H9 (cell line): ENCODE results near the gene NACAD. TPM values are rescaled to one million over a fixed set of nuclear protein-coding genes. Genes with fewer than 3 reads are reported as not detected.

Source experiments
- DNase-seq: peaks from one replicate; pipeline ENCODE4 v3.0.0-alpha.2; 2017
- H2AFZ ChIP-seq: one replicate; pipeline ENCODE4 v1.6.1; 2013; ENCODE audit warnings: mild to moderate bottlenecking, low read length, control low read depth, moderate library complexity
- H2AK5ac ChIP-seq: 2 replicates; pipeline ENCODE4 v1.6.1; 2013; ENCODE audit warnings: low read length, control low read depth, mixed read lengths; ENCODE audit not compliant: insufficient read length
- H2BK120ac ChIP-seq: one replicate; pipeline ENCODE4 v1.6.1; 2013; ENCODE audit warnings: low read depth, mild to moderate bottlenecking, low read length, control low read depth, inconsistent platforms; ENCODE audit not compliant: poor library complexity, severe bottlenecking
- H2BK12ac ChIP-seq: 2 replicates; pipeline ENCODE4 v1.6.1; 2013; ENCODE audit warnings: low read length, control low read depth, mixed read lengths, low read depth; ENCODE audit not compliant: insufficient read length
- H2BK15ac ChIP-seq: 2 replicates; pipeline ENCODE4 v1.6.1; 2013; ENCODE audit warnings: low read depth, low read length, control low read depth
- H2BK20ac ChIP-seq: one replicate; pipeline ENCODE4 v1.6.1; 2013; ENCODE audit warnings: low read depth, mild to moderate bottlenecking, low read length, control low read depth, inconsistent platforms; ENCODE audit not compliant: poor library complexity, severe bottlenecking
- H2BK5ac ChIP-seq: 2 replicates; pipeline ENCODE4 v1.6.1; 2013; ENCODE audit warnings: low read length, control low read depth, mixed read lengths; ENCODE audit not compliant: insufficient read length
- H3K14ac ChIP-seq: 2 replicates; pipeline ENCODE4 v1.6.1; 2013; ENCODE audit warnings: low read length, control low read depth; ENCODE audit not compliant: insufficient read depth
- H3K18ac ChIP-seq: 2 replicates; pipeline ENCODE4 v1.6.1; 2013; ENCODE audit warnings: low read depth, mild to moderate bottlenecking, mixed read lengths, low read length, control low read depth; ENCODE audit not compliant: insufficient read length
- H3K23ac ChIP-seq: 2 replicates; pipeline ENCODE4 v1.6.1; 2013; ENCODE audit warnings: low read length, control low read depth, mixed read lengths, low read depth; ENCODE audit not compliant: insufficient read length
- H3K23me2 ChIP-seq: 2 replicates; pipeline ENCODE4 v1.6.1; 2013; ENCODE audit warnings: low read depth, mild to moderate bottlenecking, mixed read lengths, low read length, control low read depth; ENCODE audit not compliant: insufficient read length, poor library complexity, severe bottlenecking
- H3K27ac ChIP-seq: 2 replicates; pipeline ENCODE4 v1.5.1; 2013; ENCODE audit warnings: low read length, control low read depth, mixed read lengths, low read depth; ENCODE audit not compliant: insufficient read length
- H3K27me3 ChIP-seq: 2 replicates; pipeline ENCODE4 v1.6.1; 2013; ENCODE audit warnings: low read length, control low read depth, inconsistent platforms; ENCODE audit not compliant: insufficient read depth
- H3K4ac ChIP-seq: 2 replicates; pipeline ENCODE4 v1.6.1; 2013; ENCODE audit warnings: low read depth, mild to moderate bottlenecking, control low read depth, inconsistent platforms, low read length, moderate library complexity
- H3K4me1 ChIP-seq: 2 replicates; pipeline ENCODE4 v1.6.1; 2013; ENCODE audit warnings: low read length, control low read depth, inconsistent platforms; ENCODE audit not compliant: insufficient read depth
- H3K4me2 ChIP-seq: 2 replicates; pipeline ENCODE4 v1.6.1; 2013; ENCODE audit warnings: low read length, control low read depth, mixed read lengths; ENCODE audit not compliant: insufficient read length, insufficient read depth
- H3K56ac ChIP-seq: 2 replicates; pipeline ENCODE4 v1.6.1; 2013; ENCODE audit warnings: low read depth, mild to moderate bottlenecking, mixed read lengths, low read length, control low read depth; ENCODE audit not compliant: insufficient read length
- H3K79me1 ChIP-seq: 2 replicates; pipeline ENCODE4 v1.6.1; 2013; ENCODE audit warnings: low read depth, mild to moderate bottlenecking, moderate library complexity, low read length, control low read depth, inconsistent platforms; ENCODE audit not compliant: insufficient read depth, poor library complexity, severe bottlenecking
- H3K79me2 ChIP-seq: 2 replicates; pipeline ENCODE4 v1.6.1; 2013; ENCODE audit warnings: low read length, control low read depth, inconsistent platforms; ENCODE audit not compliant: insufficient read depth
- H3K9ac ChIP-seq: 2 replicates; pipeline ENCODE4 v1.6.1; 2013; ENCODE audit warnings: low read length, control low read depth, mixed read lengths; ENCODE audit not compliant: insufficient read length; ENCODE audit errors: extremely low read depth
- H3K9me3 ChIP-seq: one replicate; pipeline ENCODE4 v1.6.1; 2013; ENCODE audit warnings: low read depth, low read length, inconsistent platforms; ENCODE audit not compliant: control insufficient read depth
- H3T11ph ChIP-seq: one replicate; pipeline ENCODE4 v1.6.1; 2013; ENCODE audit warnings: mild to moderate bottlenecking, low read length, control low read depth, inconsistent platforms
- H4K20me1 ChIP-seq: one replicate; pipeline ENCODE4 v1.6.1; 2013; ENCODE audit not compliant: control insufficient read depth, insufficient read length, insufficient read depth
- H4K5ac ChIP-seq: 2 replicates; pipeline ENCODE4 v1.6.1; 2013; ENCODE audit warnings: low read depth, mild to moderate bottlenecking, mixed read lengths, low read length, control low read depth; ENCODE audit not compliant: insufficient read length
- H4K8ac ChIP-seq: replicated peaks from 2 replicates; pipeline ENCODE4 v1.6.1; 2013; ENCODE audit warnings: low read length, control low read depth, mixed read lengths, low read depth; ENCODE audit not compliant: insufficient read length
- H4K91ac ChIP-seq: 2 replicates; pipeline ENCODE4 v1.6.1; 2013; ENCODE audit warnings: low read depth, mild to moderate bottlenecking, moderate library complexity, mixed read lengths, low read length, control low read depth; ENCODE audit not compliant: insufficient read length
- H3K27ac Mint-ChIP-seq, 3 experiments: 2 replicates in 2 of 3; 3 replicates in 1 of 3; pipeline ENCODE4 v1.8.0; 2020 to 2021; ENCODE audit warnings: mixed read lengths in 3 of 3, mild to moderate bottlenecking in 1 of 3, moderate library complexity in 1 of 3
- H3K27me3 Mint-ChIP-seq: 2 replicates; pipeline ENCODE4 v1.8.0; 2021; ENCODE audit warnings: low read depth, mild to moderate bottlenecking, moderate library complexity, mixed read lengths
- H3K36me3 Mint-ChIP-seq, 3 experiments: 2 replicates in 2 of 3; 3 replicates in 1 of 3; pipeline ENCODE4 v1.8.0; 2020 to 2021; ENCODE audit warnings: low read depth in 3 of 3, mixed read lengths in 3 of 3; ENCODE audit not compliant: insufficient read depth in 1 of 3
- H3K4me1 Mint-ChIP-seq, 2 experiments: 2 replicates each; pipeline ENCODE4 v1.8.0; 2020; ENCODE audit warnings: mixed read lengths in 2 of 2
- H3K4me3 Mint-ChIP-seq, 2 experiments: 2 replicates in 1 of 2; 3 replicates in 1 of 2; pipeline ENCODE4 v1.8.0; 2020 to 2021; ENCODE audit warnings: mild to moderate bottlenecking in 2 of 2, mixed read lengths in 2 of 2, moderate library complexity in 1 of 2
- H3K9me3 Mint-ChIP-seq, 2 experiments: 2 replicates in 1 of 2; 3 replicates in 1 of 2; pipeline ENCODE4 v1.8.0; 2020; ENCODE audit warnings: mild to moderate bottlenecking in 2 of 2, mixed read lengths in 2 of 2, moderate library complexity in 1 of 2
- CTCF ChIP-seq: fragments of 200-600 bp; sonication (generic); conservative IDR thresholded peaks from 3 replicates; pipeline ENCODE4 v1.8.0; 2021; ENCODE audit warnings: antibody characterized with exemption, mild to moderate bottlenecking
- WGBS: extraction: QIAGEN DNeasy Blood & Tissue Kit; methylation state at CpG from one replicate; pipeline ENCODE4 v1.1.7; 2013; ENCODE audit warnings: missing lambda C conversion rate, low lambda C conversion rate, mixed read lengths; ENCODE audit not compliant: insufficient read length; ENCODE audit errors: extremely low coverage; 5-methylcytosine and 5-hydroxymethylcytosine counted together
- total RNA-seq: library from RNA; stranded (reverse); gene quantifications from 2 replicates; pipeline ENCODE4 v1.2.1, GENCODE V29; 2021

NACAD gene
- total RNA-seq, 1 experiment from 2014 or later: 8.0 TPM

GRCh38 chr7:45118292-45118691, 29.5 kb upstream of the NACAD start:
- peaks cover under 1% of the 10 kb centered on the region in 2 experiments; a peak in 3 of 4 replicates for H3K4me1 Mint-ChIP-seq
- no peaks in the 10 kb centered on the region for H3K23me2 ChIP-seq

More at GRCh38 chr7:45118292-45118691, 29.5 kb upstream of the NACAD start:
- H3K4ac ChIP-seq: no peak overlapping the region
- H3K9ac ChIP-seq: no peak overlapping the region
- no peak overlapping the region for H3K27ac Mint-ChIP-seq
- H2BK15ac ChIP-seq: no peak overlapping the region
- no peaks in the 10 kb centered on the region for H3K79me1 ChIP-seq
- H4K5ac ChIP-seq: no peak overlapping the region
- no peak overlapping the region for H3K27ac ChIP-seq
- H2BK120ac ChIP-seq: no peak overlapping the region
- no peaks in the 10 kb centered on the region for H3K79me2 ChIP-seq
- peaks cover 41% of the 10 kb centered on the region for H3K27me3 Mint-ChIP-seq
- H4K91ac ChIP-seq: no peak overlapping the region
- H3K4me1 ChIP-seq: no peaks in the 10 kb centered on the region
- no peaks in the 10 kb centered on the region for H3K9me3 ChIP-seq
- H2AK5ac ChIP-seq: no peak overlapping the region
- no peak overlapping the region for H2BK5ac ChIP-seq
- no peak for TF ChIP-seq CTCF
- H4K8ac ChIP-seq: no peak overlapping the region
- no peak overlapping the region for H3K4me2 ChIP-seq
- H4K20me1 ChIP-seq: no peaks in the 10 kb centered on the region
- H3K56ac ChIP-seq: no peak overlapping the region
- DNase-seq: no peak
- H3K23ac ChIP-seq: no peak overlapping the region
- H3K36me3 Mint-ChIP-seq: no peaks in the 10 kb centered on the region
- WGBS: no CpG with 5 or more reads among the region's 4 CpGs
- no peak overlapping the region for H3T11ph ChIP-seq
- no peaks in the 10 kb centered on the region for H3K27me3 ChIP-seq
- H2BK20ac ChIP-seq: no peak overlapping the region
- H3K18ac ChIP-seq: no peak overlapping the region
- H3K14ac ChIP-seq: no peak overlapping the region
- no peaks in the 10 kb centered on the region for H3K9me3 Mint-ChIP-seq
- H2AFZ ChIP-seq: no peak overlapping the region
- H3K4me3 Mint-ChIP-seq: no peak overlapping the region
- no peak overlapping the region for H2BK12ac ChIP-seq
